A549 (cell line): ENCODE data around the gene ADSL.

ENCODE experiments used
- CEBPB ChIP-seq, 2 experiments: fragments of >200 bp in 1 of 2; sonication (Bioruptor Twin) in 1 of 2; formaldehyde crosslinking in 1 of 2; IDR thresholded peaks; 2 replicates each; pipeline ENCODE4 v1.6.1; 2012 to 2016
- CTCF ChIP-seq: fragments of >200 bp; sonication (Bioruptor Twin); formaldehyde crosslinking; IDR thresholded peaks from 3 replicates; pipeline ENCODE4 v1.5.1; 2016
- POLR2A ChIP-seq: IDR thresholded peaks from 2 replicates; pipeline ENCODE4 v1.6.1; 2012; ENCODE audit warnings: mild to moderate bottlenecking, low read length

GRCh38 chr22:40434106-40434505 lies 87.8 kb downstream of the ADSL start:
- no peak for TF ChIP-seq POLR2A
- no peak for TF ChIP-seq CTCF
- no peak for TF ChIP-seq CEBPB (IDR thresholded peaks at IDR 0.05)
